HG02885 (cell line): Measurements from ENCODE around the gene VGLL1.
A peak's percentile ranks its signal among the peaks of the same experiment; 100 is the strongest.

Experiments
- ATAC-seq: cut with Tn5 transposase; IDR thresholded peaks from one replicate; pipeline ENCODE4 v1.9.1; 2021; ENCODE audit warnings: mild to moderate bottlenecking; ENCODE audit not compliant: unreplicated experiment, poor library complexity

VGLL1 gene

DNA sequence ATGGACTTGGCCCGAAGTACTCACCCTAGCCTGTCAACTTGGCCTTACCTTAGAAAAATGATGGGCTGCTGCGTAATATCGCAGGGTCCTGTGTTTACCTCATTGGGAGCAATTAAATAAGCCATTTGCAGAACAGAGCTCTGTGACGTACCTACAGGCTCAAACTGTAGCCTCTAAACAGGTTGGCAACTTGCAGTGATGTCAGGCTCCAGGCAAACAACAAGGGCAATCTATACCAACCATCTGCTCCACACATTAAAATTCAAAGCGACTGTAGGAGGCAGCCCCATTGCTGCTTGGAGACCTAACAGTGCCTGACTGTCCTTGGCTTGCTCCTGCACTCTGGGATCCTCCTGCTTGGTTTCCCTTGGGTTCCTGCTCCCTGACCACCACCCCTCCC, 17.2 kb downstream of the VGLL1 start:
- ATAC-seq = no peak

GRCh38 chrX:136551410-136551809, 19.4 kb downstream of the VGLL1 start:
- ATAC-seq = no peak

GRCh38 chrX:136555694-136556093, 23.7 kb downstream of the VGLL1 start:
- no peak for ATAC-seq

DNA sequence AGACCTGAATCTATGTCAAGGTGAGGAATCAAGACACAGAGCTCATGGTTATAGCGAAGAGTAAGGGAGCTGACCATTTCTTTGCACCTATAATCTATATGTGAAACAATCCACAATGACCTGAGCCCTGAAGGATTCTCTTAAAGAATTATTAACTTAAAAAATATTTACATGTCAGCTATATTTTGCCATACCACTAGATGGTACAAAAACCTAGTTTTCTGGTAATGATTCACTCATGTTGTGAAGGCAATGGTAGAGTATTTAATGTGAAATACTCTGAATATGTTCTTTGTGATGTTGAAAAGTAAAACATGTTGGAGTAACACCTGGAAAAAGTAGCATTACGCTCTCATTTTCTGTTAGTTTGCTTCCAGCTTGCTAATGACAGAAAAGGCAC, 40.0 kb downstream of the VGLL1 start:
- no peak for ATAC-seq

- no peak for ATAC-seq
Measured at GRCh38 chrX:136574548-136574947, 42.5 kb downstream of the VGLL1 start.

DNA sequence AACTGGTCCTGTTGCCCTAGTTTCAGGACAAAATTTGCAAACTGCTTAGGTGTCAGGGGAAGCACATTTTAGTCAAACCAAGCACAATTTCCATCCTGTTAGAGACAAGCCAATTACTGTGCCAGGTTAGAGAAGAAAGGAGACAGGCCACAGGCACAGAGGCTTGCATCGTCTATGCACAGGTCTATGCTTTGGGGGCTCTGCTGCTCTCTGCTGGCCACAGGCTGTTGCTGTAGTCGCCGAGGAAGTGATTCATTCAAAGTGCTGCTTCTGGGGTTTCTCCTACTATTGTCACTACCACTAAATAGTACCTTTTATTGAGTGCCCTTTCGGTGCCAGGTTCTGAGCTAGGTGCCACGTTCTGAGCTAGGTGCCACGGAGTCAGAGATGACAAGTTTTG, 45.5 kb downstream of the VGLL1 start:
- peak; percentile 97 for ATAC-seq

- ATAC-seq = no peak
Measured at GRCh38 chrX:136580316-136580715, 48.3 kb downstream of the VGLL1 start.

GRCh38 chrX:136582624-136583023, 50.6 kb downstream of the VGLL1 start:
- no peak for ATAC-seq

GRCh38 chrX:136584545-136584944, 52.5 kb downstream of the VGLL1 start:
- ATAC-seq = peak; percentile 68

GRCh38 chrX:136585262-136585661, 53.2 kb downstream of the VGLL1 start:
- no peak for ATAC-seq

DNA sequence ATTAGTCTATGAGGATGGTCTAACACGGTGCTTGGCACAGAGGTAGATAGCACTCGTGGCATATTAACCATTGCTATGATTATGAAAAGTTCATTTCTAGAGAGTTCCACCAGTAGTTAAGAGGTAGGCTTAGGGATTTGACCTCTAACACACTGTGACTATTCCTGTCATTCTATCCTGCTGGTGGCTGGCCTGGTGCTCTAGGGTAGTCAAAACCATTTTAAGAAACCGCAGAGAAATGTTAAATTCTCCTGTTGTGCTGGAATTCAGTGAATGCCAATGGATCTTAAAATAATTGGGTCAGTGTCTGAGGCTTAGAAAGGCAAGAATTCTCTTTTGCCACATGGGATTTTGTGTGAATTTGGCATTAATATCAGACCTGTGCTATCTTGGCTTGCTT, 53.9 kb downstream of the VGLL1 start:
- no peak for ATAC-seq

GRCh38 chrX:136586386-136586785, 54.4 kb downstream of the VGLL1 start:
- no peak for ATAC-seq

DNA sequence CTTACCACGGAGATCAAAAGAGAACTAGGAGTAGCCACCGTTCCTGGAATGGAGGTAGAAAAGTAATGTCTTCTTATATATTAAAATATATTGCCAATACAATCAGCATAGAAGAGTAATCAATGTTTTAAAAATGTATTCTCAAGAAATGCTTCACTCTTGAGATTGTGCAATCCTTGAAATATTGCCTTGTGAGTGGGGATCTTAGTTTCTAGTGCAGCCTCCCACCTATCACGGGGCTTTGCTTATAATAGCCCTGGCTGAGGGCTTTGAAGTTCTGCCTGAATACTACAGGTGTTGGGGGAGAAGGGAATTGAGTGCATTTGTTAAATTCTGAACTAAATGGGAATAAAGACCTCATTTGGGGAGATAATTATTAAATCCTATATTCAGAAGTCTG, 55.5 kb downstream of the VGLL1 start:
- no peak for ATAC-seq

DNA sequence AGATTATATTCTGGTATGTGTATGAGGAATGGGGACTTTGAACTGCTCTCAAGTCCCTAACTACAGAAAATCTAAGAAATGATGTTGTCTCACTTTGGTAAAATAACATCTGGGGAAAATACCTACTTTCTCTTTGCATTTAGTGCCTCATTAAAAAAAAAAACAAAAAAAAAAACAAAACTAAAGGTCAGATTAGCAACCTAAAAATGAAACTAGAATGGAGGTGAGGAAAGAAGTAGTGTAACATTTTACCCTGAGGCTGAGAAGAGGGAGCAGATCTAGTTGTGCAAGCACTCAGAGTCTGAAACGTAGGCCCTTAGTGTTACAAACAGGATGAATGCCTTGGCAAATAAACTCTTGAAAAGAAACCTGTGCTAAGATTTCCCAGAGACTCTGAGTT, 56.0 kb downstream of the VGLL1 start:
- peak; percentile 55 for ATAC-seq

GRCh38 chrX:136589966-136590365, 58.0 kb downstream of the VGLL1 start:
- no peak for ATAC-seq

DNA sequence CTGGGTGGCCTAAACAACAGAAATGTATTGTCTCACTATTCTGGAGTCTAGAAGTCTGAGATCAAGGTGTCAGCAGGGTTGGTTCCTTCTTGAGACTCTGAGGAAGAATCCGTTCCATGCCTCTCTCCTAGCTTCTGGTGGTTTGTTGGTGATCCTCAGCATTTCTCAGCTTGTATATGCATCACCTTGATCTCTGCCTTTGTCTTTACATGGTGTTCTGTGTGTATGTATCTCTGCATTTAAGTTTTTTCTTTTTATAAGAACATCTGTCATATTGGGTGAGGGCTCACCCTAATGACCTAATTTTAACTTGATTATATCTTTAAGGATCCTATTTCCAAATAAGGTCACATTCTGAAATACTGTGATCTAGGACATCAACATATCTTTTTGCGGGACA, 65.3 kb downstream of the VGLL1 start:
- ATAC-seq = no peak

DNA sequence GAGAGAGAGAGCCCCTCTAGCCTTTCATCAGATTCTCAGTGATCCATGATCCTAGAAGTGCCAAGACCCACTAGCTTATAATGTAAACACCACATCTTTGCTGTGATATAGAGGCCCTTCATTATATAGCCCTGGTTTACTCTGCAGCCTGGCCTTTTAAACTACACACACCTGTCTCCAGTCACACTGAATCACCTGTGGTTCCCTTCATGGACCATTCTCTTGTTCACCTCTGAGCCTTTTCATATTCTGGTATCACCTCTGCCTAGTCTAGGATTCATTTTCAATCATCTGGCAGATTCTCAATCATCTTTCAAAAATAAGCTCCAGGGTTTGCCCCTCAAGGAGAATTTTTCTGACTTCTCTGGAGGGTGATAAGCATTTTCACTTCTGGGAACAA, 65.9 kb downstream of the VGLL1 start:
- no peak for ATAC-seq

GRCh38 chrX:136598631-136599030, 66.6 kb downstream of the VGLL1 start:
- ATAC-seq = no peak

DNA sequence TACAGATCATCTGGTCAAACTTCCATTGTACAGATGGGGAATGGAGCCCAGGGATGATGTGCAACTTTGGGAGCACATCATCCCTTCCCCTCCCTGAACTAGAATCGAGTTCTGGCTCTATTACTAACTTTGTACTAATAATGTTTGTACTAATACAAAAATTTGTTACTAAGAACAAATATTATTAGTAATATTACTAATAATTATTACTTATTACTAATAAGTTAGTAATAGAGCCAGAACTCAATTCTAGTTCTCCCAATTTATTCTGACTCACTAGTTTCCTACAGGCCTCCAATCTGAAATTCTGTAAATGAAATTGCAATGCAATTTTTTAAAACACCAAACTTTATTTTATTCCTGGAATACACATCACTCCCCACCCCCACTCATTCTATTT, 68.0 kb downstream of the VGLL1 start:
- no peak for ATAC-seq
